NB4 (cell line): ENCODE data around the gene SLC12A7.

ENCODE experiments used
- DNase-seq: peaks from one replicate; pipeline ENCODE4 v3.0.0; 2010; ENCODE audit warnings: low read depth
- H3K4me3 ChIP-seq: one replicate; pipeline ENCODE4 v1.5.1; 2011; ENCODE audit warnings: mild to moderate bottlenecking, low read depth, low read length, moderate library complexity
- MYC ChIP-seq: IDR thresholded peaks from 2 replicates; pipeline ENCODE4 v1.6.1; 2011; ENCODE audit warnings: low read depth, low read length
- POLR2A ChIP-seq: IDR thresholded peaks from 2 replicates; pipeline ENCODE4 v1.6.1; 2011; ENCODE audit warnings: mild to moderate bottlenecking; ENCODE audit not compliant: insufficient read length; ENCODE audit errors: extremely low read depth
- TF ChIP-seq, protein P1 (sequence below): IDR thresholded peaks from 2 replicates; pipeline ENCODE4 v1.6.1; 2011; ENCODE audit warnings: low read depth, low read length
- TF ChIP-seq, protein P2 (sequence below): IDR thresholded peaks from one replicate; pipeline ENCODE4 v1.5.1; 2012; ENCODE audit warnings: low read depth, low read length

Gene SLC12A7

DNA sequence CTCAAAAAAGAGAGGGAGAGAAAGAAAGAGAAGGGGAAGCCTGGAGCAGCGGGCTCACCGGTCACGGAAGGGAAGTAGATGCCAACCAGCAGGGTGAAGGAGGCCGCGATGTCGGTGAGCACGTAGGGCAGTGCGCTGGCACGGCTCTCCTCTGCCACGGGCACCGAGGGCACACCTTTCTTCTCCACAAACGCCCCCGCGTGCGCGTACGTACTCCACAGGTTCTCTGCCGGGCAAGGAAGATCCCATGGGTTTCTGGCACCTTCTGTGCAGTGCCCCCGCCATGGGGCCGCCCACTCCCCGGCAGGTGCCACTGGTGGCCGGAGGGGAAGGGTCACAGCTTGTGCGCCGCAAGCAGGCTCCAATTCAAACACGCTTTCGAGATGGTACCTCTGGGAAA lies 30.3 kb downstream of the SLC12A7 start:
- H3K4me3 ChIP-seq: no peak overlapping the region
- DNase-seq: no peak
- TF ChIP-seq MYC (no peak), POLR2A (no peak)

DNA sequence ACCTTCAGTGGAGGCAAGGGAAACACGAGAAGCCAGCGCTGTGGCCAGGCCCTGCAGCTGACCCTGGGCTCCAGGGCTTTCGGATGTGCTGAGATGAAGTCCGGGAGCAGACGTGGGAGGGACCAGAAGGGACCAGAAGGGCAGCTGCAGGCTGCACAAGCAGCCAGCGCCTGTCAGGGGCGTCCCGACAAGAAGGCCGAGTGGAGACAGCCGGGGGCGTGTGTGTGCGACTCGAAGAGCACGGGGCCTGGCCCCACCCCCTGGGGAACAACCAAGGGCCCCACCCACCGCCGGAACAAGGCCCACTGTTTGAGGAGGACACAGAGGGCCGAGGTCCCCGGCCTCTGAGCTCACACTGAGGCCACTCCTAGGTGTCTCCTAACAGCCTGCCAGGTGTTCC lies 31.4 kb downstream of the SLC12A7 start:
- TF ChIP-seq POLR2A: no peak
- TF ChIP-seq, protein P1, sequence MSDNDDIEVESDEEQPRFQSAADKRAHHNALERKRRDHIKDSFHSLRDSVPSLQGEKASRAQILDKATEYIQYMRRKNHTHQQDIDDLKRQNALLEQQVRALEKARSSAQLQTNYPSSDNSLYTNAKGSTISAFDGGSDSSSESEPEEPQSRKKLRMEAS: no peak
- TF ChIP-seq MYC: no peak
- TF ChIP-seq, protein P2, sequence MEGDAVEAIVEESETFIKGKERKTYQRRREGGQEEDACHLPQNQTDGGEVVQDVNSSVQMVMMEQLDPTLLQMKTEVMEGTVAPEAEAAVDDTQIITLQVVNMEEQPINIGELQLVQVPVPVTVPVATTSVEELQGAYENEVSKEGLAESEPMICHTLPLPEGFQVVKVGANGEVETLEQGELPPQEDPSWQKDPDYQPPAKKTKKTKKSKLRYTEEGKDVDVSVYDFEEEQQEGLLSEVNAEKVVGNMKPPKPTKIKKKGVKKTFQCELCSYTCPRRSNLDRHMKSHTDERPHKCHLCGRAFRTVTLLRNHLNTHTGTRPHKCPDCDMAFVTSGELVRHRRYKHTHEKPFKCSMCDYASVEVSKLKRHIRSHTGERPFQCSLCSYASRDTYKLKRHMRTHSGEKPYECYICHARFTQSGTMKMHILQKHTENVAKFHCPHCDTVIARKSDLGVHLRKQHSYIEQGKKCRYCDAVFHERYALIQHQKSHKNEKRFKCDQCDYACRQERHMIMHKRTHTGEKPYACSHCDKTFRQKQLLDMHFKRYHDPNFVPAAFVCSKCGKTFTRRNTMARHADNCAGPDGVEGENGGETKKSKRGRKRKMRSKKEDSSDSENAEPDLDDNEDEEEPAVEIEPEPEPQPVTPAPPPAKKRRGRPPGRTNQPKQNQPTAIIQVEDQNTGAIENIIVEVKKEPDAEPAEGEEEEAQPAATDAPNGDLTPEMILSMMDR: no peak
- no peak overlapping the region for H3K4me3 ChIP-seq
- no peak for DNase-seq

DNA sequence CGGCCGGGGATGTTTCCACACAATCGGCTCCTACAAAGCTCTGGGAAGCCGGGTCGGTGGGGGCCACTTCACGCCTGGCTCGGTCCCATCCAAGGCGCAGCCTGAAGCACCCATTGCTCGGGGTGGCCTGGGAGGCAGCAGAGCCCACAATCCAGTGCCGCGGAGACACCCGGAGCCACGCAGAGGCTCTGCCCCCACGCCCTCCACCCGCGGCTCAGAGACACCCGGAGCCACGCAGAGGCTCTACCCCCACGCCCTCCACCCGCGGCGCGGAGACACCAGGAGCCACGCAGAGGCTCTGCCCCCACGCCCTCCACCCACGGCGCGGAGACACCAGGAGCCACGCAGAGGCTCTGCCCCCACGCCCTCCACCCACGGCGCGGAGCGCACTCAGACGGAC lies 31.9 kb downstream of the SLC12A7 start:
- TF ChIP-seq, protein P1: no peak
- TF ChIP-seq MYC: no peak
- TF ChIP-seq, protein P2: no peak
- no peak for TF ChIP-seq POLR2A
- DNase-seq: no peak
- no peak overlapping the region for H3K4me3 ChIP-seq

DNA sequence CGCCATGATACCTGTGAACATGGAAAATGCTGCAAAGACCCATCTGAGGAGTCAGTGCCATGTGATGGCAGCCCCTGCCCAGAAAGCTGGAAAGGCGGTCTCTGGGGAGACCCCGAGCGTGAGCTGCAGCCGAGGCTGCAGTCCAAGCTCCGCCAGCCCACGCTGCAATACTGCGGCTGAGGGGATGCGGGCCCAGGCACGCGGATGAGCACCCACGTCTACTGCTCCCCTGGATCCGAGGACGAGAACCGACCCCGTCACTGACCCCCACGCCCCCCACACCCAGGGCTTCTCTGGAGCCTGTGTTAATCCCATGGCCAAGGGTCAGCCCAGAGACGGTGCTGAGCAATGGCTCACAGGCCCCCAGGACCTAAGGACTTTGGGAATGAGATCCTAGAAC lies 32.4 kb downstream of the SLC12A7 start:
- no peak for DNase-seq
- no peak overlapping the region for H3K4me3 ChIP-seq
- TF ChIP-seq MYC (no peak), POLR2A (no peak)
- TF ChIP-seq, protein P2: no peak
- TF ChIP-seq, protein P1: no peak

DNA sequence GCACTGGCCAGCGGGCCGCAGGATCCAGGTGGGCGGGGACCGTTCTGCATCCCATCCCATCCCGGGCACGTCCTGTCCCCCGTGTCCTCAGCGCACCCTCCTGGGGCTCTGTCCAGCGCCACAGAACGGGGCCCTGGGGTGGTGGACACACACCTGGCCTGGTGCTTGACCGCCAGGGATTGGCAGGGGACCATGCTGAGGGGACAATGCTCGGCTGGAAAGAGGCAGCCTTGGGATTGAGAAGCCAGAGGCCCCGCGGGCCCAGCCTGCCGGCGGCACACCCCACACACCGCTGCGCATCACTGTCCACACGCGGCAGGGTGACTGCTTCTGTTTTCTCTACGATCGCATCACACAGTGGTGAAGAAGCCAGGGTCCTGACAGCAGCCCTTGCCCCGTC lies 33.0 kb downstream of the SLC12A7 start:
- no peak overlapping the region for H3K4me3 ChIP-seq
- TF ChIP-seq, protein P2: no peak
- TF ChIP-seq MYC: no peak
- TF ChIP-seq POLR2A: no peak
- TF ChIP-seq, protein P1: no peak
- no peak for DNase-seq

DNA sequence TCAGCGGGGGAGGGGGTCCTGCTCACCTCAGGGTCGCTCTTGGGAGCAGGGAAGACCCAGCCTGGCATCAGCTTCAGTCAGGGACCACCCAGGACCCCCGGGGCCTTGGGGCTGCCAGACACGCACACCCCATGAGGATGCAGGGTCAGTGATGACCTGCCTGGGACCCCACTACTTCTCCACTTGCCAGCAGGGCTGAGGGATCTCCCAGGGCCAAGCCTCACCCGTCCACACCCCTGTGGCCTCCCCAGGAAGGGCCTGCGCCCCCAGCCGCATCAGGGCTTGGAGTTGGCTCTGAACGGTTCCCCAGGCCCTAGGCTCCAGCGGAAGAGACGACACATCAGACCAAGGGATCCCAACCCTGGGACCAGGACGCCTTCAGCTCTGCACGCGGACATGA lies 33.7 kb downstream of the SLC12A7 start:
- TF ChIP-seq, protein P2: no peak
- TF ChIP-seq, protein P1: no peak
- no peak for TF ChIP-seq MYC
- TF ChIP-seq POLR2A: no peak
- no peak for DNase-seq
- H3K4me3 ChIP-seq: no peak overlapping the region
